WTC11 (cell line): ENCODE measurements around the gene KCNK17. TPM values are rescaled to one million over a fixed set of nuclear protein-coding genes. Genes with fewer than 3 reads are reported as not detected.

ENCODE experiments used
- ATAC-seq: fragments of 200-7000 bp; cut with Tn5 transposase; 2 replicates; pipeline ENCODE4 v1.10.0; 2021; ENCODE audit warnings: mild to moderate bottlenecking, moderate library complexity
- CTCF ChIA-PET: fragments of 300-600 bp; sonication (Branson Sonifier 250); formaldehyde crosslinking; loops from one replicate; lab custom pipeline; 2021; ENCODE audit warnings: antibody characterized with exemption; lab: Charles Lee
- POLR2A ChIA-PET: fragments of 350-600 bp; sonication (Branson Sonifier 250); formaldehyde crosslinking; loops from one replicate; lab custom pipeline; 2021; ENCODE audit warnings: antibody characterized with exemption; lab: Charles Lee
- DNase-seq: peaks from one replicate; pipeline ENCODE4 v3.0.0; 2021; ENCODE audit warnings: low spot score
- H3K27ac Mint-ChIP-seq: 2 replicates; pipeline ENCODE4 v1.8.0; 2021; ENCODE audit warnings: mixed read lengths
- H3K27me3 Mint-ChIP-seq: 2 replicates; pipeline ENCODE4 v1.8.0; 2021; ENCODE audit warnings: low read depth, mild to moderate bottlenecking, moderate library complexity, mixed read lengths
- H3K36me3 Mint-ChIP-seq: 2 replicates; pipeline ENCODE4 v1.8.0; 2021; ENCODE audit warnings: mixed read lengths
- H3K4me1 Mint-ChIP-seq: 2 replicates; pipeline ENCODE4 v1.8.0; 2022; ENCODE audit warnings: mixed read lengths
- H3K4me3 Mint-ChIP-seq: 2 replicates; pipeline ENCODE4 v1.8.0; 2021; ENCODE audit warnings: mild to moderate bottlenecking, moderate library complexity, mixed read lengths
- H3K9me3 Mint-ChIP-seq: 2 replicates; pipeline ENCODE4 v1.8.0; 2021; ENCODE audit warnings: mixed read lengths
- ARID4B ChIP-seq: sonication (generic); formaldehyde crosslinking; IDR thresholded peaks from 2 replicates; pipeline ENCODE4 v1.8.0; 2023; ENCODE audit warnings: missing genetic modification reagents, mild to moderate bottlenecking, borderline replicate concordance
- CREM ChIP-seq: sonication (generic); formaldehyde crosslinking; IDR thresholded peaks from 2 replicates; pipeline ENCODE4 v1.8.1; 2022; ENCODE audit warnings: mild to moderate bottlenecking, missing genetic modification reagents, moderate library complexity
- CTCF ChIP-seq: fragments of 200-600 bp; IDR thresholded peaks from 2 replicates; pipeline ENCODE4 v1.8.0; 2022; ENCODE audit warnings: antibody characterized with exemption
- E2F1 ChIP-seq: sonication (generic); formaldehyde crosslinking; IDR thresholded peaks from 2 replicates; pipeline ENCODE4 v1.8.0; 2022; ENCODE audit warnings: mild to moderate bottlenecking, missing genetic modification reagents
- EMX1 ChIP-seq: fragments of 250-450 bp; sonication (Bioruptor Pico); IDR thresholded peaks from 2 replicates; pipeline ENCODE4 v1.8.0; 2021; ENCODE audit warnings: mild to moderate bottlenecking
- ERG ChIP-seq: fragments of 250-450 bp; sonication (Bioruptor Pico); IDR thresholded peaks from 2 replicates; pipeline ENCODE4 v1.8.0; 2021; ENCODE audit warnings: mild to moderate bottlenecking
- FOXP4 ChIP-seq: sonication (generic); formaldehyde crosslinking; IDR thresholded peaks from 2 replicates; pipeline ENCODE4 v1.8.0; 2022; ENCODE audit warnings: mild to moderate bottlenecking, missing genetic modification reagents
- IRF1 ChIP-seq: sonication (generic); formaldehyde crosslinking; IDR thresholded peaks from 2 replicates; pipeline ENCODE4 v1.8.0; 2023; ENCODE audit warnings: missing genetic modification reagents
- MAX ChIP-seq: sonication (generic); formaldehyde crosslinking; IDR thresholded peaks from 2 replicates; pipeline ENCODE4 v1.8.0; 2022; ENCODE audit warnings: mild to moderate bottlenecking, missing genetic modification reagents
- NFATC4 ChIP-seq: fragments of 250-450 bp; sonication (Bioruptor Pico); IDR thresholded peaks from 2 replicates; pipeline ENCODE4 v1.9.0; 2021; ENCODE audit warnings: mild to moderate bottlenecking
- NR2C2 ChIP-seq: sonication (generic); formaldehyde crosslinking; IDR thresholded peaks from 2 replicates; pipeline ENCODE4 v1.8.0; 2022; ENCODE audit warnings: mild to moderate bottlenecking, missing genetic modification reagents
- OVOL2 ChIP-seq: fragments of 250-450 bp; sonication (Bioruptor Pico); IDR thresholded peaks from 2 replicates; pipeline ENCODE4 v1.9.0; 2021; ENCODE audit warnings: mild to moderate bottlenecking, borderline replicate concordance
- SMAD3 ChIP-seq: sonication (generic); formaldehyde crosslinking; IDR thresholded peaks from 2 replicates; pipeline ENCODE4 v1.8.0; 2022; ENCODE audit warnings: missing genetic modification reagents, mild to moderate bottlenecking, borderline replicate concordance
- TEAD4 ChIP-seq: sonication (generic); formaldehyde crosslinking; IDR thresholded peaks from 2 replicates; pipeline ENCODE4 v1.8.0; 2022; ENCODE audit warnings: mild to moderate bottlenecking, missing genetic modification reagents
- ZBTB21 ChIP-seq: sonication (generic); formaldehyde crosslinking; IDR thresholded peaks from 2 replicates; pipeline ENCODE4 v1.8.1; 2023; ENCODE audit warnings: mild to moderate bottlenecking, missing genetic modification reagents, borderline replicate concordance
- ZNF121 ChIP-seq: sonication (generic); formaldehyde crosslinking; IDR thresholded peaks from 2 replicates; pipeline ENCODE4 v1.8.0; 2023; ENCODE audit warnings: missing genetic modification reagents
- ZNF232 ChIP-seq: sonication (generic); formaldehyde crosslinking; IDR thresholded peaks from 2 replicates; pipeline ENCODE4 v1.8.0; 2022; ENCODE audit warnings: mild to moderate bottlenecking, missing genetic modification reagents
- ZNF281 ChIP-seq: sonication (generic); formaldehyde crosslinking; IDR thresholded peaks from 2 replicates; pipeline ENCODE4 v1.8.0; 2023; ENCODE audit warnings: mild to moderate bottlenecking, missing genetic modification reagents
- ZNF396 ChIP-seq: fragments of 250-450 bp; sonication (Bioruptor Pico); IDR thresholded peaks from 2 replicates; pipeline ENCODE4 v1.8.0; 2021; ENCODE audit warnings: mild to moderate bottlenecking, moderate library complexity, borderline replicate concordance
- total RNA-seq: library from RNA; stranded (reverse); gene quantifications from 3 replicates; pipeline ENCODE4 v1.2.3, GENCODE V29; 2021

KCNK17 gene
- total RNA-seq, 1 experiment from 2014 or later: 2.1 TPM

GRCh38 chr6:39333644-39334438 lies 19.6 kb upstream of the KCNK17 start:
- no peak for DNase-seq
- H3K27ac Mint-ChIP-seq: no peak overlapping the region
- POLR2A ChIA-PET: no interaction called here
- 0 out of 2 replicates have a peak, but pooled peaks cover 5% of the 10 kb centered on the region for H3K27me3 Mint-ChIP-seq
- no peaks in the 10 kb centered on the region for H3K36me3 Mint-ChIP-seq
- TF ChIP-seq NR2C2 (CRISPR knock-in tag): no peak
- no peak for TF ChIP-seq ZNF232
- TF ChIP-seq IRF1 (CRISPR knock-in tag): no peak
- TF ChIP-seq NFATC4 (CRISPR knock-in tag): no peak
- TF ChIP-seq ZNF396 (CRISPR knock-in tag): no peak
- no peak for TF ChIP-seq ZNF121
- TF ChIP-seq ZNF281: no peak
- TF ChIP-seq MAX: no peak
- TF ChIP-seq EMX1 (CRISPR knock-in tag): no peak
- TF ChIP-seq ERG (CRISPR knock-in tag): no peak
- TF ChIP-seq E2F1 (CRISPR knock-in tag): no peak
- TF ChIP-seq ZBTB21 (CRISPR knock-in tag): no peak
- no peak for TF ChIP-seq CTCF
- TF ChIP-seq TEAD4 (CRISPR knock-in tag): no peak
- no peak for TF ChIP-seq ARID4B (CRISPR knock-in tag)
- no peak for TF ChIP-seq FOXP4 (CRISPR knock-in tag)
- no peak for TF ChIP-seq CREM (CRISPR knock-in tag)
- TF ChIP-seq OVOL2 (CRISPR knock-in tag): no peak
- TF ChIP-seq SMAD3 (CRISPR knock-in tag): no peak
- TF ChIP-seq, all 79 proteins: peak for 0
- ATAC-seq: no peak
- CTCF ChIA-PET: interaction anchor here (1.0 kb wide), 1 partner anchor 245 kb away, joined by 3 read pairs; no protein-coding TSS in a partner anchor
- Mint-ChIP-seq H3K9me3 (no peaks in the 10 kb centered on the region), H3K4me3 (no peak overlapping the region), H3K4me1 (peaks cover 5% of the 10 kb centered on the region; the same call in 1 of the 2 replicates)
